Endothelial cell (in vitro differentiated cells): ENCODE data around the gene ST6GAL1. TPM values are rescaled to one million over a fixed set of nuclear protein-coding genes. Genes with fewer than 3 reads are reported as not detected.

Experiments used
- DNase-seq: peaks from one replicate; pipeline ENCODE4 v3.0.0; 2021; ENCODE audit warnings: low spot score
- H3K27ac Mint-ChIP-seq: one replicate; pipeline ENCODE4 v1.8.0; 2021; ENCODE audit warnings: mixed read lengths, inconsistent platforms; ENCODE audit not compliant: unreplicated experiment
- H3K27me3 Mint-ChIP-seq: one replicate; pipeline ENCODE4 v1.8.0; 2021; ENCODE audit warnings: mild to moderate bottlenecking, moderate library complexity, mixed read lengths, inconsistent platforms; ENCODE audit not compliant: unreplicated experiment
- H3K36me3 Mint-ChIP-seq: one replicate; pipeline ENCODE4 v1.8.0; 2021; ENCODE audit warnings: mild to moderate bottlenecking, low read depth, mixed read lengths, inconsistent platforms; ENCODE audit not compliant: unreplicated experiment
- H3K4me1 Mint-ChIP-seq: one replicate; pipeline ENCODE4 v1.8.0; 2021; ENCODE audit warnings: mild to moderate bottlenecking, mixed read lengths, inconsistent platforms; ENCODE audit not compliant: unreplicated experiment
- H3K4me3 Mint-ChIP-seq: one replicate; pipeline ENCODE4 v1.8.0; 2021; ENCODE audit warnings: mild to moderate bottlenecking, mixed read lengths, inconsistent platforms; ENCODE audit not compliant: unreplicated experiment
- H3K9me3 Mint-ChIP-seq: one replicate; pipeline ENCODE4 v1.8.0; 2021; ENCODE audit warnings: mixed read lengths, inconsistent platforms; ENCODE audit not compliant: unreplicated experiment
- total RNA-seq: library from RNA; stranded (reverse); fragmentation: NEBNext Ultra II Directional; extraction: Animal tissue kit (Norgen Biotek cat#: 25700); gene quantifications from one replicate; pipeline ENCODE4 v1.2.1, GENCODE V29; 2021; ENCODE audit not compliant: unreplicated experiment
- TF ChIP-seq, protein P1 (sequence below): fragments of 200-600 bp; sonication (generic); IDR thresholded peaks from one replicate; pipeline ENCODE4 v1.5.0; 2021; ENCODE audit warnings: antibody characterized with exemption; ENCODE audit not compliant: unreplicated experiment

ST6GAL1 gene
- total RNA-seq, 1 donor from 2014 or later, result 82.4 TPM

DNA sequence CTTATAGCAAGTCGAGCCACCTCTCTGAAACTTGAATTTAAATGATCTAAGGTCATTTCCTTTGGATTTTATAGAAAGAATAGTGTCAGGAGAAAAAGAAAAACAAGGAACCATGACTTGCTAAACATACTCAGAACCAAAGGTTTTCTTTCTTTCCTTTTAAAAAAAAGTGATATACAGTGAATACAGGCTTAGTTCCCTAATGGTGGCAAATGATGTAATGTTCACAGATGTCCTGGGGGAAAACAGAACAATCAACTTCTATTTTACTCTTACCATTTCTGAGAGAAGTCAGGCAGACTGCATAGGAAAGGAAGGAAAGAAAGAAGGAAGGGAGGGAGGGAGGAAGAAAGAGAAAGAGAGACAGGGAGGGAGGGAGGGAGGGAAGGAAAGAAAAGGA, 56.5 kb downstream of the ST6GAL1 start:
- Mint-ChIP-seq H3K27ac (peak overlapping the region; percentile 45), H3K4me3 (peak overlapping the region; percentile 32), H3K4me1 (peaks cover 30% of the 10 kb centered on the region), H3K9me3 (no peaks in the 10 kb centered on the region), H3K36me3 (peaks cover 49% of the 10 kb centered on the region), H3K27me3 (peaks cover 7% of the 10 kb centered on the region)
- TF ChIP-seq, protein P1, sequence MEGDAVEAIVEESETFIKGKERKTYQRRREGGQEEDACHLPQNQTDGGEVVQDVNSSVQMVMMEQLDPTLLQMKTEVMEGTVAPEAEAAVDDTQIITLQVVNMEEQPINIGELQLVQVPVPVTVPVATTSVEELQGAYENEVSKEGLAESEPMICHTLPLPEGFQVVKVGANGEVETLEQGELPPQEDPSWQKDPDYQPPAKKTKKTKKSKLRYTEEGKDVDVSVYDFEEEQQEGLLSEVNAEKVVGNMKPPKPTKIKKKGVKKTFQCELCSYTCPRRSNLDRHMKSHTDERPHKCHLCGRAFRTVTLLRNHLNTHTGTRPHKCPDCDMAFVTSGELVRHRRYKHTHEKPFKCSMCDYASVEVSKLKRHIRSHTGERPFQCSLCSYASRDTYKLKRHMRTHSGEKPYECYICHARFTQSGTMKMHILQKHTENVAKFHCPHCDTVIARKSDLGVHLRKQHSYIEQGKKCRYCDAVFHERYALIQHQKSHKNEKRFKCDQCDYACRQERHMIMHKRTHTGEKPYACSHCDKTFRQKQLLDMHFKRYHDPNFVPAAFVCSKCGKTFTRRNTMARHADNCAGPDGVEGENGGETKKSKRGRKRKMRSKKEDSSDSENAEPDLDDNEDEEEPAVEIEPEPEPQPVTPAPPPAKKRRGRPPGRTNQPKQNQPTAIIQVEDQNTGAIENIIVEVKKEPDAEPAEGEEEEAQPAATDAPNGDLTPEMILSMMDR, result no peak
- DNase-seq, result no peak

DNA sequence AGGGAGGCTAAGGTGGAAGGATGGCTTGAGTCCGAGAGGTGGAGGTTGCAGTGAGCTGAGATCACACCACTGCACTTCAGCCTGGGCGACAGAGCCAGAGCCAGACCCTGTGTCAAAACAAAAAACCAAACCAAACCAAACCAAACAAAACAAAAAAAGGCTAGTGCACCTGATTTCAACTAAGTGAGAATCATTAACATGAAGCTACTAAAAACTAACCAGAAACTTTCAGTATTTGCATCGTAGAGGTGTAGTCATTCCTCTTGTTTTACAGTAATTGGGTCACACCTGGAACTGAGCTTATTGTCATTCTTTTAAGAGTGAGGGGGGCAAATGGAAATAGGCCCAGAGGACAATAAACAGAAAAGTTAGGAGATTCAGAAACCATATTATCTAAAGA, 58.5 kb downstream of the ST6GAL1 start:
- no peak for DNase-seq
- H3K4me3 Mint-ChIP-seq, result no peak overlapping the region
- H3K36me3 Mint-ChIP-seq, result peaks cover 39% of the 10 kb centered on the region
- peaks cover 7% of the 10 kb centered on the region for H3K27me3 Mint-ChIP-seq
- H3K4me1 Mint-ChIP-seq, result peaks cover 35% of the 10 kb centered on the region
- no peaks in the 10 kb centered on the region for H3K9me3 Mint-ChIP-seq
- TF ChIP-seq, protein P1, result no peak
- H3K27ac Mint-ChIP-seq, result no peak overlapping the region

DNA sequence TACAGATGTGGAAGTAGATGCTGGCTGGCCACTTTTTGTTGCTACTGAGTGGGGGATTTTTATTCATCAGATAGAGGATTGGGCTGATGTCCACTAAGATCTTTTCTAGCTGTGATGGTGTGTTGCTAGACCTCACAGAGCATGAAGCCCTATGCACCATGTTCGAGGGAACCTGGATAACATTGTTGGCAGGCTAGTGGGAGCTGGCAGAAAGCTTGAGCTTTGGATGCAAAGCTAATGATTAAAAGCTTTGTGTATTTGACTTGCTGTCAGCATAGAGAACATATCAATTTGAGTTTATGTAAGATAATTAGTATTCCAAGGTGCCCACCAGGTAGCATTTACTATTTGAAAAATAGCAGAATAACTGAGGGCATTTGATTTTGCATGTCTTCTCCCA, 59.1 kb downstream of the ST6GAL1 start:
- no peak overlapping the region for H3K4me3 Mint-ChIP-seq
- H3K9me3 Mint-ChIP-seq, result no peaks in the 10 kb centered on the region
- DNase-seq, result no peak
- H3K27ac Mint-ChIP-seq, result no peak overlapping the region
- H3K4me1 Mint-ChIP-seq, result peaks cover 35% of the 10 kb centered on the region
- H3K36me3 Mint-ChIP-seq, result peaks cover 33% of the 10 kb centered on the region
- H3K27me3 Mint-ChIP-seq, result peaks cover 7% of the 10 kb centered on the region
- TF ChIP-seq, protein P1, result no peak

DNA sequence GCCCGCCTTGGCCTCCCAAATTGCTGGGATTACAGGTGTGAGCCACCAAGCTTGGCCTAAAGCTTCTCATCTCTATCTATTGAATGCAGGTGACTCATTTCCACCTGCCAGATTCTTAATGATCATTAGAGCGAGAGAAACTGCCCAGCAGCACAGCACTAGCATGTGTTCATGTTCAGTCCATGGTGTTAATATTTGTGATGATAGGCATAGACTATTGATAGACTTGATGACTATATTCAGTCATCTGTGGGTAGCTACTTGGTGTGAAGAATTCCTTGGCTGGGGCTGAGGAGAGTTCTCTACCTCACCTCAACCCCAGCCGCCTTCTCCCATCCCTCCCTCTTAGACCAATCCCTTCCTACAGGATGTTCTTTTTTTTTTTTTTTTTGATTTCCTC, 60.0 kb downstream of the ST6GAL1 start:
- Mint-ChIP-seq H3K27ac (no peak overlapping the region), H3K4me1 (peaks cover 35% of the 10 kb centered on the region), H3K36me3 (peaks cover 32% of the 10 kb centered on the region), H3K27me3 (peaks cover 7% of the 10 kb centered on the region), H3K4me3 (no peak overlapping the region), H3K9me3 (no peaks in the 10 kb centered on the region)
- DNase-seq, result no peak
- TF ChIP-seq, protein P1, result no peak

DNA sequence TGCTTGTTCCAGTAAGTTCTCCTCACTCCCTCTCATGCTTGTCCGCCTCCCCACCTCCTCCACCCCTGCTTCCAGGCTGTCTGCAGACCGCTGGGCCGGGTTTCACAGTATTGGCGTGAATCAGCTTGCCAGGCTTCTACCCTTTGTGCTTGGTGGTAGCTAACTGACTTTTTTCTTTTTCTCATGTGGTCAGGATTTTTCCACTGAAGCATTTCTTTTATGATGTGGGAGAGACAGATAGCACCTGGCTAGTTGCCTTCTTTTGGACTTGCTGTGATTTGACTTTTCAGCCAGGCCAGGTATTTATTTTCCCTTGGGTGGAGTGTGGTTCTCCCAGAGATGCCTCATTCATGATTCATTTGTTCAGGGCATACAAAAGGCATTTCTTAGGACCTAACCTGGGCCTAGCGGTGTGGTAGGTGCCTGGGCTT, 60.6 kb downstream of the ST6GAL1 start:
- Mint-ChIP-seq H3K9me3 (no peaks in the 10 kb centered on the region), H3K27ac (no peak overlapping the region), H3K4me3 (no peak overlapping the region), H3K27me3 (peaks cover 4% of the 10 kb centered on the region), H3K36me3 (peaks cover 29% of the 10 kb centered on the region), H3K4me1 (peaks cover 30% of the 10 kb centered on the region)
- no peak for DNase-seq
- TF ChIP-seq, protein P1, result no peak
